Measurements from ENCODE around the gene ZNF302.

- TF ChIP-seq, protein P1, sequence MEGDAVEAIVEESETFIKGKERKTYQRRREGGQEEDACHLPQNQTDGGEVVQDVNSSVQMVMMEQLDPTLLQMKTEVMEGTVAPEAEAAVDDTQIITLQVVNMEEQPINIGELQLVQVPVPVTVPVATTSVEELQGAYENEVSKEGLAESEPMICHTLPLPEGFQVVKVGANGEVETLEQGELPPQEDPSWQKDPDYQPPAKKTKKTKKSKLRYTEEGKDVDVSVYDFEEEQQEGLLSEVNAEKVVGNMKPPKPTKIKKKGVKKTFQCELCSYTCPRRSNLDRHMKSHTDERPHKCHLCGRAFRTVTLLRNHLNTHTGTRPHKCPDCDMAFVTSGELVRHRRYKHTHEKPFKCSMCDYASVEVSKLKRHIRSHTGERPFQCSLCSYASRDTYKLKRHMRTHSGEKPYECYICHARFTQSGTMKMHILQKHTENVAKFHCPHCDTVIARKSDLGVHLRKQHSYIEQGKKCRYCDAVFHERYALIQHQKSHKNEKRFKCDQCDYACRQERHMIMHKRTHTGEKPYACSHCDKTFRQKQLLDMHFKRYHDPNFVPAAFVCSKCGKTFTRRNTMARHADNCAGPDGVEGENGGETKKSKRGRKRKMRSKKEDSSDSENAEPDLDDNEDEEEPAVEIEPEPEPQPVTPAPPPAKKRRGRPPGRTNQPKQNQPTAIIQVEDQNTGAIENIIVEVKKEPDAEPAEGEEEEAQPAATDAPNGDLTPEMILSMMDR (IDR thresholded peaks at IDR 0.05), result no peak
- TF ChIP-seq EZH2phosphoT487 (IDR thresholded peaks at IDR 0.05) (no peak), EZH2 (IDR thresholded peaks at IDR 0.05) (no peak)
These were observed 35.2 kb upstream of the ZNF302 start for GRCh38 chr19:34642241-34642640.
